PC-9 (cell line): ENCODE data around the gene FAM193A. TPM values are rescaled to one million over a fixed set of nuclear protein-coding genes. Genes with fewer than 3 reads are reported as not detected.

Source experiments
- BruUV-seq: library from RNA; stranded (reverse); fragments of 400-500 nt; replicated peaks from 2 replicates; lab custom pipeline; 2021; lab: Mats Ljungman, UMichigan
- CTCF ChIA-PET: fragments of 300-600 bp; sonication (Branson Sonifier 250); formaldehyde crosslinking; loops from one replicate; lab custom pipeline; 2022; ENCODE audit warnings: antibody characterized with exemption; lab: Charles Lee
- POLR2A ChIA-PET: fragments of 300-600 bp; sonication (Branson Sonifier 250); formaldehyde crosslinking; loops from one replicate; lab custom pipeline; 2022; ENCODE audit warnings: antibody characterized with exemption; ENCODE audit not compliant: unreplicated experiment; lab: Charles Lee
- DNase-seq, 2 experiments: peaks; one replicate each; pipeline versions ENCODE4 v3.0.0 to v3.0.0-alpha.2; 2015 to 2022; ENCODE audit warnings: mixed read lengths in 1 of 2
- H2AFZ ChIP-seq: fragments of 200-600 bp; sonication (generic); 2 replicates; pipeline ENCODE4 v1.8.1; 2017; ENCODE audit warnings: antibody characterized with exemption
- H3F3A ChIP-seq: fragments of 200-600 bp; sonication (generic); 2 replicates; pipeline ENCODE4 v1.8.1; 2017; ENCODE audit warnings: antibody characterized with exemption, mild to moderate bottlenecking, low read depth; ENCODE audit not compliant: insufficient read depth
- H3K27ac ChIP-seq: fragments of 200-600 bp; sonication (generic); 2 replicates; pipeline ENCODE4 v1.6.1; 2016; ENCODE audit warnings: mixed run types
- H3K27me3 ChIP-seq: fragments of 200-600 bp; sonication (generic); 2 replicates; pipeline ENCODE4 v1.6.1; 2016; ENCODE audit warnings: low read depth, mixed run types; ENCODE audit not compliant: insufficient read depth
- H3K36me3 ChIP-seq: fragments of 200-600 bp; sonication (generic); 2 replicates; pipeline ENCODE4 v1.6.1; 2016; ENCODE audit warnings: low read depth, mixed run types
- H3K4me1 ChIP-seq: fragments of 200-600 bp; sonication (generic); replicated peaks from 2 replicates; pipeline ENCODE4 v1.6.1; 2016; ENCODE audit warnings: mixed run types; ENCODE audit not compliant: insufficient read depth
- H3K4me2 ChIP-seq: fragments of 200-600 bp; sonication (generic); 2 replicates; pipeline ENCODE4 v1.6.1; 2017; ENCODE audit warnings: mixed run types
- H3K4me3 ChIP-seq: fragments of 200-600 bp; sonication (generic); 2 replicates; pipeline ENCODE4 v1.6.1; 2016; ENCODE audit warnings: mixed run types
- H3K79me2 ChIP-seq: fragments of 200-600 bp; sonication (generic); 2 replicates; pipeline ENCODE4 v1.6.1; 2017; ENCODE audit warnings: low read depth, mixed run types
- H3K9me2 ChIP-seq: fragments of 200-600 bp; sonication (generic); 2 replicates; pipeline ENCODE4 v1.8.1; 2017; ENCODE audit warnings: mild to moderate bottlenecking; ENCODE audit not compliant: insufficient read depth
- H3K9me3 ChIP-seq: fragments of 200-600 bp; sonication (generic); 2 replicates; pipeline ENCODE4 v1.8.1; 2016; ENCODE audit warnings: low read depth; ENCODE audit not compliant: insufficient read depth
- H4K20me1 ChIP-seq: fragments of 200-600 bp; sonication (generic); 2 replicates; pipeline ENCODE4 v1.8.1; 2017; ENCODE audit not compliant: insufficient read depth
- EZH2 ChIP-seq: fragments of 200-600 bp; sonication (generic); IDR thresholded peaks from 2 replicates; pipeline ENCODE4 v1.8.0; 2017; ENCODE audit warnings: antibody characterized with exemption, low read depth
- intact Hi-C: fragments of 100-400 bp; cut with micrococcal nuclease; formaldehyde crosslinking; loops from one replicate; pipeline ENCODE4 v1.10.0; 2022; ENCODE audit not compliant: unreplicated experiment
- total RNA-seq: library from RNA; stranded (reverse); gene quantifications from 2 replicates; pipeline ENCODE4 v1.2.3, GENCODE V29; 2021
- TF ChIP-seq, protein P1 (sequence below): fragments of 200-600 bp; sonication (generic); conservative IDR thresholded peaks from 2 replicates; pipeline ENCODE4 v1.6.1; 2017; ENCODE audit warnings: mixed run types, antibody characterized with exemption, mild to moderate bottlenecking, moderate library complexity

Gene FAM193A
- total RNA-seq, 1 experiment from 2014 or later = 23.4 TPM

DNA sequence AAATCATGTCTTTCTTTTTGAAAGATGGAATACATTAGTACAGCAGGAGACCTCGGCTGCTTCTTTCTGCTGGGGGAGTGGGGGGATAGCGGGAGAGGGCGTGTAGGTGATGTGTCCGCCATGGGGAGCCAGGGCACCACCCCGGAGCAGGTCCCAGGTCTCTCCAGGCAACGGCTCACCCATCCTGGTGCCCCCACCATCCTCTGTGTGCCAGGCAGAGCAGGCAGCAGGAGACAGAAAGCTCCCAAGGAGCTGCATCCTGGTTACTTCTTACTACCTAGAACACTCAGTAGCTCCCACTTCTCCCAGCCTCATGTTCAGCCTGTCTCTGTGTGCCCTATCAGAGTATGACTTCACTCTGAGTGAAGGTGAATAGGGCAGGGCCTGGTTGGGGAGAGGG, 196.1 kb downstream of the FAM193A start:
- Histone ChIP-seq H3K36me3 (no peaks in the 10 kb centered on the region), H3K27ac (no peak overlapping the region), H3K4me1 (no peaks in the 10 kb centered on the region), H3K27me3 (no peaks in the 10 kb centered on the region), H3F3A (no peaks in the 10 kb centered on the region), H3K9me3 (no peaks in the 10 kb centered on the region), H4K20me1 (no peaks in the 10 kb centered on the region), H3K9me2 (no peaks in the 10 kb centered on the region), H3K79me2 (no peaks in the 10 kb centered on the region), H3K4me2 (no peak overlapping the region), H3K4me3 (no peak overlapping the region), H2AFZ (no peak overlapping the region)
- DNase-seq = no peak
- BruUV-seq = no TSS peak
- CTCF ChIA-PET = no interaction called here
- POLR2A ChIA-PET = no interaction called here
- intact Hi-C loops = no loop called here
- TF ChIP-seq, protein P1, sequence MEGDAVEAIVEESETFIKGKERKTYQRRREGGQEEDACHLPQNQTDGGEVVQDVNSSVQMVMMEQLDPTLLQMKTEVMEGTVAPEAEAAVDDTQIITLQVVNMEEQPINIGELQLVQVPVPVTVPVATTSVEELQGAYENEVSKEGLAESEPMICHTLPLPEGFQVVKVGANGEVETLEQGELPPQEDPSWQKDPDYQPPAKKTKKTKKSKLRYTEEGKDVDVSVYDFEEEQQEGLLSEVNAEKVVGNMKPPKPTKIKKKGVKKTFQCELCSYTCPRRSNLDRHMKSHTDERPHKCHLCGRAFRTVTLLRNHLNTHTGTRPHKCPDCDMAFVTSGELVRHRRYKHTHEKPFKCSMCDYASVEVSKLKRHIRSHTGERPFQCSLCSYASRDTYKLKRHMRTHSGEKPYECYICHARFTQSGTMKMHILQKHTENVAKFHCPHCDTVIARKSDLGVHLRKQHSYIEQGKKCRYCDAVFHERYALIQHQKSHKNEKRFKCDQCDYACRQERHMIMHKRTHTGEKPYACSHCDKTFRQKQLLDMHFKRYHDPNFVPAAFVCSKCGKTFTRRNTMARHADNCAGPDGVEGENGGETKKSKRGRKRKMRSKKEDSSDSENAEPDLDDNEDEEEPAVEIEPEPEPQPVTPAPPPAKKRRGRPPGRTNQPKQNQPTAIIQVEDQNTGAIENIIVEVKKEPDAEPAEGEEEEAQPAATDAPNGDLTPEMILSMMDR = no peak
- TF ChIP-seq EZH2 = no peak

DNA sequence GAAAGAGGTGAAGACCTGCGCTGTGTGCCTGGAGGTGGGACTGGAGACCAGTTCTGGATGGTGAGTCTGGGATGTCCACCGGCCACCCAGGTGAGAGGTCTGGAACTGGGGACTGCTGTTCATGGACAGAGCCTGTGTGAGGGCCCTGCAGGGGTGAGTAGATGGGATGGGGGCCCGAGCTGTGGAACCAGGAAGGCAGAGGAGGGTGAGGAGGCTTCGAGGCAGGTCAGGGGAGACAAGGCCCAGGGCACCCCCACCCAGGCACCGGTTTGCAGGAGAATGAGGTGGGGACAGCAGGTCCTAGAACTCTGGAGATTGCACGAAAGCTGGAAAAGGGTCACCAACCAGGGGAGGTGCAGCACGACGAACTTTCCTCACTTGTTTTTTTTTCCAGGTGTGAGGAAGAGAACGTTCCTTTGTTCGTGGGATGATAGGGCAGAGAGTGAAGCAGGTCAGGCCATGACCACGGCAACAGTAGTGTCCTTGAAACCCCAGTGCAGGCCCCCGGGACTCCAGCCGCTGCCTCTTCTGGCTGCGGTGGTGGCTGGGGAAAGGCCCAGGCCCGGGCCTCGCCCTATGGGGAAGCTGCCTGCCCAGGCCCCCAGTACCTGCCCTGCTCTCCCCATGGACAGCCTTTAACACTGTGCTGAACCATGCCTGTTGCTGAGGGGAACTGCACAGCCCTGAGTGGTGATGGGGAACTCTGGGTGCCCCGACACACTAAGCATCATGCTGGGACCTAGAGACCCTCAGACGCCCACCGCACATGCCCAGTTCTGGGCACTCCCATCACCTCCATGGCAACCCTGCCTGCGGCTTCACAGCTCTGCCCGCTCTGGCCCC, 196.8 kb downstream of the FAM193A start:
- BruUV-seq = no TSS peak
- TF ChIP-seq EZH2 = no peak
- TF ChIP-seq, protein P1 = no peak
- no peaks in the 10 kb centered on the region for H3K9me3 ChIP-seq
- DNase-seq = no peak
- H3K27me3 ChIP-seq = no peaks in the 10 kb centered on the region
- ChIA-PET CTCF (no interaction called here), POLR2A (no interaction called here)
- H3K36me3 ChIP-seq = no peaks in the 10 kb centered on the region
- no peak overlapping the region for H3K27ac ChIP-seq
- no peaks in the 10 kb centered on the region for H3F3A ChIP-seq
- no peaks in the 10 kb centered on the region for H3K79me2 ChIP-seq
- H4K20me1 ChIP-seq = no peaks in the 10 kb centered on the region
- H3K4me2 ChIP-seq = no peak overlapping the region
- no peak overlapping the region for H2AFZ ChIP-seq
- H3K4me1 ChIP-seq = no peaks in the 10 kb centered on the region
- H3K4me3 ChIP-seq = no peak overlapping the region
- intact Hi-C loops = no loop called here
- no peaks in the 10 kb centered on the region for H3K9me2 ChIP-seq

- TF ChIP-seq, protein P1 = no peak
- TF ChIP-seq EZH2 = no peak
- no peaks in the 10 kb centered on the region for H3F3A ChIP-seq
- ChIA-PET POLR2A (no interaction called here), CTCF (interaction anchor here (0.8 kb wide), 1 partner anchor 13 kb away, joined by 3 read pairs; no protein-coding TSS in a partner anchor)
- no peaks in the 10 kb centered on the region for H3K27me3 ChIP-seq
- no peaks in the 10 kb centered on the region for H3K9me3 ChIP-seq
- H3K27ac ChIP-seq = no peak overlapping the region
- H3K79me2 ChIP-seq = no peaks in the 10 kb centered on the region
- H3K9me2 ChIP-seq = no peaks in the 10 kb centered on the region
- BruUV-seq = no TSS peak
- H3K36me3 ChIP-seq = no peaks in the 10 kb centered on the region
- no peaks in the 10 kb centered on the region for H3K4me1 ChIP-seq
- no peak overlapping the region for H3K4me2 ChIP-seq
- no peak overlapping the region for H3K4me3 ChIP-seq
- intact Hi-C loops = no loop called here
- H2AFZ ChIP-seq = no peak overlapping the region
- no peaks in the 10 kb centered on the region for H4K20me1 ChIP-seq
- DNase-seq = no peak
Observed at GRCh38 chr4:2733844-2734574, 197.6 kb downstream of the FAM193A start.
